ENCODE results near the gene ACVR2A. TPM values are rescaled to one million over a fixed set of nuclear protein-coding genes. Genes with fewer than 3 reads are reported as not detected.

The ACVR2A gene
- total RNA-seq, 4 donors from 2014 or later, result 29.2 to 41.3 (median 39.2) TPM

DNA sequence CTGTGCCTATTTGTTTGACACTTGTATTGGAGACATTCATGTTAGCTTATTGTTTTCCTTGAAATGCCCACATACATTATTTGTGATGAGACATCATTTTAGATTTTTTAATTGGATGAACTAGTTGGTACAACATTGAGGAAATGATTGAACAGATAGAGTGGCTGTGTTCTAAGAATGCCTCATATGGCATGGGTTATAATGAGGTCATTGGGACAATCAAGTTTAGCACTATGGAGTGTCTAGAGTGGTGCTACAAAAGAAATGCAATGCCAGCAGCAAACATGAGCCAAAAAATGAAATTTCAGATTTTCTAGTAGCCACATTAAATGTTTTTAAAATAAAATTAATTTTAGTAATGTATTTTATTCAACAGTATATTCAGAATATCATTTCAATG lies 28.1 kb downstream of the ACVR2A start:
- peaks cover 0 to 13% (median 0%) of the 10 kb centered on the region in 4 donors for H3K4me1 ChIP-seq
- no peak overlapping the region for H3K27ac ChIP-seq
- H3K9me3 ChIP-seq, result no peaks in the 10 kb centered on the region
- no peaks in the 10 kb centered on the region for H3K27me3 ChIP-seq
- no peak overlapping the region for H3K4me3 ChIP-seq
- TF ChIP-seq, protein P1, sequence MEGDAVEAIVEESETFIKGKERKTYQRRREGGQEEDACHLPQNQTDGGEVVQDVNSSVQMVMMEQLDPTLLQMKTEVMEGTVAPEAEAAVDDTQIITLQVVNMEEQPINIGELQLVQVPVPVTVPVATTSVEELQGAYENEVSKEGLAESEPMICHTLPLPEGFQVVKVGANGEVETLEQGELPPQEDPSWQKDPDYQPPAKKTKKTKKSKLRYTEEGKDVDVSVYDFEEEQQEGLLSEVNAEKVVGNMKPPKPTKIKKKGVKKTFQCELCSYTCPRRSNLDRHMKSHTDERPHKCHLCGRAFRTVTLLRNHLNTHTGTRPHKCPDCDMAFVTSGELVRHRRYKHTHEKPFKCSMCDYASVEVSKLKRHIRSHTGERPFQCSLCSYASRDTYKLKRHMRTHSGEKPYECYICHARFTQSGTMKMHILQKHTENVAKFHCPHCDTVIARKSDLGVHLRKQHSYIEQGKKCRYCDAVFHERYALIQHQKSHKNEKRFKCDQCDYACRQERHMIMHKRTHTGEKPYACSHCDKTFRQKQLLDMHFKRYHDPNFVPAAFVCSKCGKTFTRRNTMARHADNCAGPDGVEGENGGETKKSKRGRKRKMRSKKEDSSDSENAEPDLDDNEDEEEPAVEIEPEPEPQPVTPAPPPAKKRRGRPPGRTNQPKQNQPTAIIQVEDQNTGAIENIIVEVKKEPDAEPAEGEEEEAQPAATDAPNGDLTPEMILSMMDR (IDR thresholded peaks at IDR 0.05), result no peak
- TF ChIP-seq POLR2A (IDR thresholded peaks at IDR 0.05), result no peak
- DNase-seq, result no peak
- no peaks in the 10 kb centered on the region for H3K36me3 ChIP-seq

DNA sequence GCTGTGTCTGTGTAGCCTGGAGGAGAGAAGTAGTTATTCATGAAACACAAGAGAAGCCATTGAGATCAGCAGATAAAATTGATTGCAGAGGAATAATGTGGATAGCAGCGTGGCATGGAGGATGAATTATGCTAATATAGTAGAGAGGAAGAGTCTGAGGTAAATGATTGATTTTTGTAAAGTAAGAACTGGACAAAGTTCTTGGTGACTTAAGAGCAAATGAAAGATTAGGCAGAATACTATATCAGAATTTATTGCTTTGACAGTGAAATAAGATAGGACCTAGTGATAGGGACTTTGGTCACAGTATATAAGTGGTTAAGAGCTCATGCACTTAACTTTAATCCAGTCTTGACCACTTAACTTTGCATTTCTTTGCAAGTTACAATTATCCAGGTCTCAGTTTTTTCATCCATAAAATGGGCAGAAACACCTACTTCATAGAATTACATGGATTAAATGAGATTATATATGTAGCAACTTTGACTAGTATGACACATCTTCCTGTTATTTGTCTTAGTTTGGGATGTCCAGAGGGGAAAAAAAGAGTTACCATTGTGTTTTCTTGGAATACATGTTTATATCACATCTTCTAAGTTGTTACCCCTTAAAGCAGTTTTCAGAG lies 29.1 kb downstream of the ACVR2A start:
- peaks cover 0 to 18% (median 0%) of the 10 kb centered on the region in 4 donors for H3K4me1 ChIP-seq
- H3K36me3 ChIP-seq, result no peaks in the 10 kb centered on the region
- no peak for TF ChIP-seq POLR2A (IDR thresholded peaks at IDR 0.05)
- TF ChIP-seq, protein P1 (IDR thresholded peaks at IDR 0.05), result no peak
- H3K4me3 ChIP-seq, result no peak overlapping the region
- H3K9me3 ChIP-seq, result no peaks in the 10 kb centered on the region
- H3K27me3 ChIP-seq, result no peaks in the 10 kb centered on the region
- no peak for DNase-seq
- no peak overlapping the region for H3K27ac ChIP-seq

- Histone ChIP-seq H3K36me3 (no peaks in the 10 kb centered on the region), H3K4me3 (no peak overlapping the region), H3K27ac (peak overlapping the region in 1 of 4 donors; percentile 0), H3K27me3 (no peaks in the 10 kb centered on the region), H3K9me3 (no peaks in the 10 kb centered on the region), H3K4me1 (peaks cover 0 to 31% (median 0%) of the 10 kb centered on the region in 4 donors)
- DNase-seq, result no peak
- no peak for TF ChIP-seq POLR2A (IDR thresholded peaks at IDR 0.05)
- TF ChIP-seq, protein P1 (IDR thresholded peaks at IDR 0.05), result no peak
These were observed 35.0 kb downstream of the ACVR2A start for GRCh38 chr2:147879846-147880245.

DNA sequence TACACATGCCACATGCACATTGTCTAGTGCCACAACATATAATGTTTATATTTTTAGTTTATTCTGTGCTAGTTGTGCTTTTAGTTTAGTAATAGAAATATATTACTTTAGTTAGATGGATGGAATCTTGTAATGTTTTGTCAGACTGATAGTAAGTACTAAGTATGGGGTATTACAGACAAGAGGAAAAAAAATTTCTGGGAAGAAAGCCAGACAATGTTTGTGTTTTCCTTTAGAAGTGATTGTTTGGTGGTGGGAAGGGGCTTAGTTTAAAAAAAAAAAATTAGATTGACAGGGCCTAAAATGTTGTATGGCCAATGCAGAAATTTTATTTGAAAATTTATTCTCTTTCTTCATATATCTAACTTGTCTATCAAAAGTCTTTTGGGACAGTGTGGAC lies 37.8 kb downstream of the ACVR2A start:
- H3K4me3 ChIP-seq, result no peak overlapping the region
- H3K27ac ChIP-seq, result no peak overlapping the region
- no peak for DNase-seq
- no peaks in the 10 kb centered on the region for H3K27me3 ChIP-seq
- no peaks in the 10 kb centered on the region for H3K9me3 ChIP-seq
- peaks cover 0 to 18% (median 0%) of the 10 kb centered on the region in 4 donors for H3K4me1 ChIP-seq
- TF ChIP-seq, protein P1 (IDR thresholded peaks at IDR 0.05), result no peak
- TF ChIP-seq POLR2A (IDR thresholded peaks at IDR 0.05), result no peak
- no peaks in the 10 kb centered on the region for H3K36me3 ChIP-seq

- Histone ChIP-seq H3K4me3 (no peak overlapping the region), H3K9me3 (no peaks in the 10 kb centered on the region), H3K27me3 (no peaks in the 10 kb centered on the region), H3K27ac (no peak overlapping the region), H3K36me3 (no peaks in the 10 kb centered on the region), H3K4me1 (peaks cover 0 to 5% (median 0%) of the 10 kb centered on the region in 4 donors)
- DNase-seq, result no peak
- TF ChIP-seq, protein P1 (IDR thresholded peaks at IDR 0.05), result no peak
- TF ChIP-seq POLR2A (IDR thresholded peaks at IDR 0.05), result no peak
These were observed 40.0 kb downstream of the ACVR2A start for GRCh38 chr2:147884830-147885229.

All from Peyer's patch (tissue), 4 donors.